Endodermal cell (in vitro differentiated cells): ENCODE measurements around the gene GALK2. TPM values are rescaled to one million over a fixed set of nuclear protein-coding genes. Genes with fewer than 3 reads are reported as not detected.
"Not testable (repeated sequence)": the region's sequence is repeated elsewhere in the genome, so short reads cannot be mapped to it uniquely, and the experiment has no call there.

Experiments
- DNase-seq: peaks from one replicate; pipeline ENCODE4 v3.0.0-alpha.2; 2017
- H3K27ac ChIP-seq: 2 replicates; pipeline ENCODE4 v1.5.1; 2013; ENCODE audit warnings: mild to moderate bottlenecking, low read depth, low read length, moderate library complexity
- H3K27me3 ChIP-seq: 2 replicates; pipeline ENCODE4 v1.6.1; 2013; ENCODE audit warnings: mild to moderate bottlenecking, low read length, moderate library complexity; ENCODE audit not compliant: insufficient read depth, control insufficient read depth, poor library complexity, severe bottlenecking
- H3K36me3 ChIP-seq: 2 replicates; pipeline ENCODE4 v1.7.0; 2013; ENCODE audit warnings: mild to moderate bottlenecking, low read length, moderate library complexity; ENCODE audit not compliant: control insufficient read depth, insufficient read depth
- H3K4me1 ChIP-seq: one replicate; pipeline ENCODE4 v1.7.0; 2013; ENCODE audit warnings: low read length; ENCODE audit not compliant: control insufficient read depth, insufficient read depth
- H3K4me3 ChIP-seq: 2 replicates; pipeline ENCODE4 v1.5.1; 2013; ENCODE audit warnings: mild to moderate bottlenecking, low read length, moderate library complexity
- H3K9ac ChIP-seq: 2 replicates; pipeline ENCODE4 v1.6.1; 2013; ENCODE audit warnings: mild to moderate bottlenecking, low read length, moderate library complexity; ENCODE audit not compliant: poor library complexity, severe bottlenecking; ENCODE audit errors: extremely low read depth
- H3K9me3 ChIP-seq: 2 replicates; pipeline ENCODE4 v1.6.1; 2013; ENCODE audit warnings: mild to moderate bottlenecking, low read length, moderate library complexity; ENCODE audit not compliant: control insufficient read depth
- H3K27ac Mint-ChIP-seq: 2 replicates; pipeline ENCODE4 v1.8.0; 2020; ENCODE audit warnings: mixed read lengths
- H3K27me3 Mint-ChIP-seq: 2 replicates; pipeline ENCODE4 v1.8.0; 2021; ENCODE audit warnings: mild to moderate bottlenecking, mixed read lengths; ENCODE audit not compliant: insufficient read depth
- H3K36me3 Mint-ChIP-seq: 2 replicates; pipeline ENCODE4 v1.8.0; 2020; ENCODE audit warnings: low read depth, mixed read lengths
- H3K4me1 Mint-ChIP-seq: 2 replicates; pipeline ENCODE4 v1.8.0; 2020; ENCODE audit warnings: mixed read lengths
- H3K4me3 Mint-ChIP-seq: 2 replicates; pipeline ENCODE4 v1.8.0; 2020; ENCODE audit warnings: mild to moderate bottlenecking, moderate library complexity, mixed read lengths
- H3K9me3 Mint-ChIP-seq: 2 replicates; pipeline ENCODE4 v1.8.0; 2020; ENCODE audit warnings: mild to moderate bottlenecking, mixed read lengths
- CTCF ChIP-seq: fragments of 200-600 bp; sonication (generic); conservative IDR thresholded peaks from 2 replicates; pipeline ENCODE4 v1.5.0; 2021; ENCODE audit warnings: antibody characterized with exemption, mild to moderate bottlenecking
- WGBS, 2 experiments: methylation state at CpG; one replicate each; pipeline versions ENCODE4 v1.1.5 to v1.1.7; 2013; ENCODE audit warnings: missing lambda C conversion rate in 2 of 2, mixed read lengths in 1 of 2; ENCODE audit not compliant: insufficient coverage in 1 of 2, insufficient read length in 1 of 2; 5-methylcytosine and 5-hydroxymethylcytosine counted together
- total RNA-seq, 2 donors: library from RNA; stranded (reverse); fragmentation: NEBNext Ultra II Directional in 1 of 2; extraction: Animal tissue kit (Norgen Biotek cat#: 25700) in 1 of 2; gene quantifications; 2 replicates in 1 of 2; 3 replicates in 1 of 2; pipeline ENCODE4 v1.2.1, GENCODE V29; 2021

The GALK2 gene
- total RNA-seq, 2 donors from 2014 or later, result 13.4 to 19.1 TPM

DNA sequence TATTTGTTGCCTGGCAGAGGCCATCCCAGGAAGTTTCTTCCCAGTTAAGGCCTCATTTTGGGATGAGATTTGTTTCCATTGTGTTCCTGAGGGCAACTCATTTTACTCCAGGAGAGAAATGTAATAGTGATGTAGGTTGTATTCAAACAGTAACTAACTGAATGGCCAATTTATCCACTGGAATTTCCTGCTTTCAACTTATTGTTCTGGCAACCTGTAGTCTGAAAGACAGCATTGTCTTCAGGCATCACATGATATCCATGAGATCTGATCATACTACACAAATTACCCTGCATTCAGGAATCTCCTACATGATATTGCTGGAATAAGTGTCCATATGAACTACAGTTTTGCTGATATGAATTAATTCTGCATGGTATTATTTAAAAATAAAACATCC lies 173.5 kb downstream of the GALK2 start:
- no peak overlapping the region for H3K9ac ChIP-seq
- peaks cover 5% of the 10 kb centered on the region for H3K9me3 Mint-ChIP-seq
- no peak for DNase-seq
- H3K36me3 Mint-ChIP-seq, result peaks cover 7% of the 10 kb centered on the region
- H3K36me3 ChIP-seq, result no peaks in the 10 kb centered on the region
- no peak for TF ChIP-seq CTCF
- H3K9me3 ChIP-seq, result peaks cover 7% of the 10 kb centered on the region
- H3K4me3 ChIP-seq, result no peak overlapping the region
- H3K27ac Mint-ChIP-seq, result no peak overlapping the region
- no peaks in the 10 kb centered on the region for H3K27me3 Mint-ChIP-seq
- H3K4me3 Mint-ChIP-seq, result no peak overlapping the region
- H3K4me1 Mint-ChIP-seq, result peaks cover 22% of the 10 kb centered on the region
- H3K27me3 ChIP-seq, result no peaks in the 10 kb centered on the region
- H3K4me1 ChIP-seq, result no peaks in the 10 kb centered on the region
- H3K27ac ChIP-seq, result no peak overlapping the region

GRCh38 chr15:49354439-49354838 lies 184.4 kb downstream of the GALK2 start:
- H3K27ac ChIP-seq, H3K4me3 ChIP-seq, H3K9ac ChIP-seq, H3K4me1 ChIP-seq, H3K4me3 Mint-ChIP-seq, H3K36me3 Mint-ChIP-seq, H3K27me3 Mint-ChIP-seq, DNase-seq, H3K36me3 ChIP-seq, H3K4me1 Mint-ChIP-seq, H3K27me3 ChIP-seq, H3K27ac Mint-ChIP-seq, H3K9me3 ChIP-seq: not testable (repeated sequence)
- H3K9me3 Mint-ChIP-seq, result peaks cover 18% of the 10 kb centered on the region
- 92 to 94% methylated on average over 10 to 15 of the region's 17 CpGs for WGBS, 2 experiments

GRCh38 chr15:49361370-49361769 lies 191.3 kb downstream of the GALK2 start:
- no peak overlapping the region for H3K27ac Mint-ChIP-seq
- no peak overlapping the region for H3K9ac ChIP-seq
- H3K27me3 ChIP-seq, result no peaks in the 10 kb centered on the region
- no peaks in the 10 kb centered on the region for H3K4me1 Mint-ChIP-seq
- no peak for DNase-seq
- H3K36me3 Mint-ChIP-seq, result peaks cover 16% of the 10 kb centered on the region
- no peak overlapping the region for H3K4me3 Mint-ChIP-seq
- WGBS, 2 experiments, result 88 to 100% methylated on average over 3 of the region's 3 CpGs
- no peak overlapping the region for H3K4me3 ChIP-seq
- no peak for TF ChIP-seq CTCF
- H3K9me3 Mint-ChIP-seq, result peaks cover 8% of the 10 kb centered on the region
- H3K36me3 ChIP-seq, result no peaks in the 10 kb centered on the region
- H3K9me3 ChIP-seq, result peaks cover 5% of the 10 kb centered on the region
- H3K4me1 ChIP-seq, result no peaks in the 10 kb centered on the region
- no peaks in the 10 kb centered on the region for H3K27me3 Mint-ChIP-seq
- H3K27ac ChIP-seq, result no peak overlapping the region

DNA sequence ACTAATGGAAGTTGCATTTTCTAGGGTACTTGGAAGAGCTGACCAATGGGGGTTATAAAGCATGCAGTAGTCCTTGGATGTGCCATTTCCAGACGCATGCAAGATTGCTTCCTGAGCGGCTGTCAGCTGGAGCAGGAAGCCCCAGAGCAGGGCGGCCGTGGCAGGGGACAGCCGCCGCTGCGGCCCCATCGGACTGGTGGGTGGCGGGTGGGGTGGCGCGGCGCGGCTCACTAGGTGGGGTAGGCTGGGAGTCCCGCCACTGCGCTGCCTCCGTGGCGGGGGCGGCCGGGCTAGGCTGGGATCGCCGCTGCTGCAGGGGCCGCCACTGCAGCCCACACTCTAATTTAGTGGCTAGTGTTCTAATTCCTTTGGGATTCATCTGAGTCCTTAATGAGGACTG lies 196.4 kb downstream of the GALK2 start:
- no peak overlapping the region for H3K9ac ChIP-seq
- no peaks in the 10 kb centered on the region for H3K36me3 ChIP-seq
- H3K4me1 ChIP-seq, result no peaks in the 10 kb centered on the region
- H3K36me3 Mint-ChIP-seq, result peaks cover 16% of the 10 kb centered on the region
- H3K4me1 Mint-ChIP-seq, result no peaks in the 10 kb centered on the region
- H3K27me3 Mint-ChIP-seq, result no peaks in the 10 kb centered on the region
- H3K27ac ChIP-seq, result no peak overlapping the region
- peaks cover 5% of the 10 kb centered on the region for H3K9me3 ChIP-seq
- DNase-seq, result no peak
- no peak overlapping the region for H3K4me3 Mint-ChIP-seq
- H3K9me3 Mint-ChIP-seq, result peaks cover 6% of the 10 kb centered on the region
- H3K27me3 ChIP-seq, result no peaks in the 10 kb centered on the region
- no peak overlapping the region for H3K27ac Mint-ChIP-seq
- no peak for TF ChIP-seq CTCF
- H3K4me3 ChIP-seq, result no peak overlapping the region
- WGBS, 2 experiments, result 97 to 99% methylated on average over 12 to 17 of the region's 22 CpGs
